Suprapubic skin (tissue), 4 donors: Measurements from ENCODE around the gene WDR62.

Experiments
- CTCF ChIP-seq, 2 donors: fragments of 200-600 bp in 1 of 2; fragments of 450-650 bp in 1 of 2; sonication (generic) in 1 of 2; IDR thresholded peaks; one replicate each; pipeline ENCODE4 v1.5.1; 2016 to 2019; ENCODE audit warnings: antibody characterized with exemption in 2 of 2, mild to moderate bottlenecking in 1 of 2, moderate library complexity in 1 of 2
- EP300 ChIP-seq: sonication (generic); formaldehyde crosslinking; IDR thresholded peaks from one replicate; pipeline ENCODE4 v1.6.1; 2017; ENCODE audit warnings: antibody characterized with exemption
- POLR2A ChIP-seq, 2 donors: fragments of 450-650 bp; IDR thresholded peaks; one replicate each; pipeline ENCODE4 v1.6.1; 2017; ENCODE audit warnings: antibody characterized with exemption in 2 of 2, mild to moderate bottlenecking in 2 of 2, moderate library complexity in 2 of 2
- POLR2AphosphoS5 ChIP-seq, 3 donors: sonication (generic); formaldehyde crosslinking; IDR thresholded peaks; one replicate each; pipeline ENCODE4 v1.6.1; 2017; ENCODE audit warnings: antibody characterized with exemption in 3 of 3

GRCh38 chr19:36086326-36086725 lies 31.6 kb downstream of the WDR62 start:
- TF ChIP-seq POLR2A (IDR thresholded peaks at IDR 0.05) (no peak), CTCF (IDR thresholded peaks at IDR 0.05) (no peak), EP300 (no peak), POLR2AphosphoS5 (IDR thresholded peaks at IDR 0.05) (no peak)
